Left cardiac atrium (tissue), 4 donors: Measurements from ENCODE around the gene TMPRSS3. TPM values are rescaled to one million over a fixed set of nuclear protein-coding genes. Genes with fewer than 3 reads are reported as not detected.

Experiments
- ATAC-seq, 2 donors: fragments of 200-7000 bp; cut with Tn5 transposase; one replicate each; pipeline ENCODE4 v1.9.1; 2020; ENCODE audit warnings: mild to moderate bottlenecking in 2 of 2, moderate library complexity in 2 of 2
- DNase-seq: peaks from one replicate; pipeline ENCODE4 v3.0.0-alpha.2; 2020
- intact Hi-C, 2 donors: fragments of 100-400 bp; cut with DNase I; formaldehyde crosslinking; loops; one replicate each; pipeline versions ENCODE4 v1.14.1 to v1.15.1; 2022 to 2023
- total RNA-seq, 2 donors: library from RNA; stranded (reverse); fragmentation: NEBNext Ultra II Directional; extraction: Animal tissue kit (Norgen Biotek cat#: 25700); gene quantifications; one replicate each; pipeline ENCODE4 v1.2.1, GENCODE V29; 2021
- donor health status: DM: no; HTN: yes; CAD: no.
- donor health status: DM: no; HTN: yes; CAD: no; lungs with severe emphysema.
- donor health status: DM: yes; HTN: yes; CAD: no.
- donor health status: Dilated cardiomyopathy.

The TMPRSS3 gene
- total RNA-seq, 2 donors from 2014 or later, result 0.18 to 0.27 TPM

DNA sequence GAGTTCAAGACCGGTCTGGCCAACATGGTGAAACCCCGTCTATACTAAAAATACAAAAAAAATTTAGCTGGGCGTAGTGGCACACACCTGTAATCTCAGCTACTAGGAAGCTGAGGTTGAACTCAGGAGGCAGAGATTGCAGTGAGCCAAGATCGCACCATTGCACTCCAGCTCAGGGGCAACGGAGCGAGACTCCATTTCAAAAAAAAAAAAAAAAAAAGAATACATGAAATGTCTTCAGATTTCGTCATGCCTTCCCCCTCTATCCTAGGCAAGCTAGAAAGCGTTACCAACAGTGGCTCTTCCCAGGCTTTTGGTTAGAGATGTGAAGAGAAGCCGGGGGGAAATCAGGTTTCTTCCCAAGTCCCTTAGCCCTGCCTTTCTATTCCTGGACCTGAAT is 33.2 kb downstream of the TMPRSS3 start:
- DNase-seq (no peak), ATAC-seq (no peak)
- intact Hi-C loops, result no loop called here

DNA sequence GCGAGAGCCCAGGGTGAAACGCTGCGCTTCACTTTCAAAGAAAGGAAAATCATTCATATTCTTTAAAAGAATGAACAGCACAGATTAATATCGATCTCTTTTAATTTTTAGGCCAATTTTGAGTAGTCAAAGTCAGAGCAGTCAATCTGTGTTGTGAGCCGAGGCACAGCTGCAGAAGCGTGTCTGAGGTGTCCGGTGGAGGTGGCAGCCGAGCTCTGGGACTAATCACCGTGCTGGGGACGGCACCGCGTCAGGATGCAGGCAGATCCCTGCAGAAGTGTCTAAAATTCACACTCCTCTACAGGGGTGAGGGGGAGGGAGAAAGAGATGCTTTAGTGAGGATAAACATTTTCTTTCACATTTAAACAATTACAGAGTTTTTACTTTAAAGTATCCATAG is 33.7 kb downstream of the TMPRSS3 start:
- ATAC-seq, result no peak
- intact Hi-C loops, result no loop called here
- no peak for DNase-seq

DNA sequence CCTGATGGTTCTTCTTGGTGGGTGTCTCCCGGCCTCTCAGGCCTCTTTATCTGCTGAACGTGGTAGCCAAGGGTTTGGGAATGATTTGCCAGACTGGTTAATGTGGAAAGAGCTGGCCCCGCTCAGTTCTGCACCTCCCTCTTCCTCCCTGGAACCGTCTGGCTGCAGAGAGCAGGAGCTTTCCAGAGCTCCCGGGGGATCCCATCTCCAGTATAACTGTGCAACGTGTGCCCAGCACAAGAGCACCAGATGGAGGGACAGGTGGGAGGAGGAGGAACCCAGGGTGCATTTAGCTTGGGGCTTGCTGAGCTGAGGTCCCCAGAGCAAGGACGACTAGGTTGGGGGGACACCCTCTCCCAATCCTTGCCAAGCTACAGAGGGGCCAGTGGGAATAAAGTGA is 34.6 kb downstream of the TMPRSS3 start:
- no peak for DNase-seq
- intact Hi-C loops, result no loop called here

DNA sequence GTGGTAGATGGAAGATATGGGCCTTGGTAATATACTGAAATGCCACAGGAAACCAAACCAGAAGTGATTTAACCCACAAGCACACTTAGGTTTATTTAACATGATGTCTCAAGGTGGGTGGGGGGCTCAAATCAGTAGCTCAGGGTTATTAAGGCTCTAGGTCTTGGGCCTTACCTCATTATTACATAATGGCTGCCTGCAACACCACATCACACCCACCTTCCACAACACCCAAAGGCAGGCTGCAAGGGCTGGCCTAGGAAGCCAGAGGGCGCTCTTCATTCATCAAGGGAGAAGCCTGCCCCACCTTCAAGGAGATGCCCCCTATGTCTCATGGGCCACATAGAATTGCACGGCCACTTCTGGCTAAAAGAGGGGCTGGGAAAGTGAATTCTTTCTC is 35.5 kb downstream of the TMPRSS3 start:
- ATAC-seq (no peak), DNase-seq (no peak)
- intact Hi-C loops, result no loop called here

More for the DNA sequence above, 34.6 kb downstream of the TMPRSS3 start:
- ATAC-seq, result no peak

DNA sequence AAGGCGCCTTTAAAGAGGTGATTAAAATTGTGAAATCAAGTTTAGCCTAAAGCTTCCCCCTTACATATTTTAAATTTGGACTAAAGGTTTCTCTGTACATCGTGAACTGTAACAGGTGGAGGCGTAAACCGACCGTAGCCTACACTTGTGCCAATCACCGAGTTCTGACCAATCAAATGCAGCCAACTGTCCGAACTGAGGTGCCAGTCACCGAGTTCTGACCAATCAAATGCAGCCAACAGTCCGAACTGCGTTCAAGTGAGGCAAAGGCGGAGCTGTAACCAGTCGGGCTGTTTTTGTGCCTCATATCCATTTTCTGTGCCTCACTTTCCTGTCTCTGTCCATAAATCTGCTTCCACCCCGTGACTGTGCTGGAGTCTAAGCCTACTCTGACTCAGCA is 36.9 kb downstream of the TMPRSS3 start:
- no peak for DNase-seq
- no peak for ATAC-seq
- intact Hi-C loops, result no loop called here

DNA sequence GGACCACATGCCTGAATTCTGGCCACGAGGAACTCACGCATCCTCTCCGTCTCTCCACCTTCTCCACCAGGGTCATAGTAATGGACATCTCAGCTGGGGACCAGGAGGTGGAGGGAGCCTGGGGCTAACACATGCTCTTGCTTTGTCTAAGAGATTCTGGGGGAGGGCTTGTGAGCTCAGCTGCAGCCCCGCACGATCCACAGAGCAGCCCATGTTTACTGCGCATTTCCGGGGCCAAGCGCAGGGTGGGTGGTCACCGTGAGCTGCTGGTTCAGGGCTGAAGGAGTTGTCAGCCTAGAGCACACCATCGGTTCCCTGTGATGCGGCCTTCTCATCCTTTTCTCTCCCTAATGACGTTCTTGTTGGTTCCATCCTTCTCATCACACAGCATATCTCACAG is 37.6 kb downstream of the TMPRSS3 start:
- intact Hi-C loops, result no loop called here

DNA sequence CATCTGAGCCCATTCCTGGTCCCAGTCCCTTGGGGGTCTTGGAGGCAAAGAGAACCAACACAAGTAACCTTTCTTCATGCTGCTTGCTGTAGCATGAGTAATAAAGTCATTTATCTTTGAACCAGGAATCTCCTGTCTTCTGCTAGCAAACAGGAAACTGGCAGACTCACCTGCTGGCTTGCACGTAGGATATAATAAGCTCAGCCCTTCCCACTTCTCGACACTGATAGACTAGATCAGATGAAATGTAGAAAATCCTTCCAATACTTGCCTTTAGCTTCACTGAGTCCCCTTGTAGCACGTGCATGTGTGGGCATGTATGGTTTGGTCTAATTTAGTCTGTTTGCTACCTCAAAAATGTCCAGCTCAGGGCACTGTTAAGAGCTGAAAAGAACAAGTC is 38.5 kb downstream of the TMPRSS3 start:
- DNase-seq (no peak), ATAC-seq (no peak)
- intact Hi-C loops, result no loop called here

More for the DNA sequence above, 37.6 kb downstream of the TMPRSS3 start:
- DNase-seq (no peak), ATAC-seq (no peak)

DNA sequence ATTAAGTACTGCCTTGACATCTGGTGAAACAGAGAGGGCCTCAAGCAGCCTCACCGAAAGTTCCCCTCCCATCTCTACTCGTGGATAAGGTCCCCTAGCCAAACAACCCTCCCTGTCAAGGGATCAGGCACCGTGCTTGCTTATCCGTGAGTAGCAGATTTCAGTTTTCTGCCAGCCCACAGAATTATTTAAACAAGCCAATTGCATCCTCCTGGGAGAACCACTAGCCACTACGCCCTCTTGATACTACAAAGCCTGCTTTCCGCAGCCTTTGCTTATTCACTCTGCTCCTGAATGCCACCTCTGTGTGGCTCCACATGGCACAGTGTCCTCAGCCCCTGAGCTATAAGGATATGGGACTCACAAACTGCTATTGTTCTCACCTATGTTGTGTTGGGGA is 39.2 kb downstream of the TMPRSS3 start:
- ATAC-seq (no peak), DNase-seq (no peak)
- intact Hi-C loops, result no loop called here

DNA sequence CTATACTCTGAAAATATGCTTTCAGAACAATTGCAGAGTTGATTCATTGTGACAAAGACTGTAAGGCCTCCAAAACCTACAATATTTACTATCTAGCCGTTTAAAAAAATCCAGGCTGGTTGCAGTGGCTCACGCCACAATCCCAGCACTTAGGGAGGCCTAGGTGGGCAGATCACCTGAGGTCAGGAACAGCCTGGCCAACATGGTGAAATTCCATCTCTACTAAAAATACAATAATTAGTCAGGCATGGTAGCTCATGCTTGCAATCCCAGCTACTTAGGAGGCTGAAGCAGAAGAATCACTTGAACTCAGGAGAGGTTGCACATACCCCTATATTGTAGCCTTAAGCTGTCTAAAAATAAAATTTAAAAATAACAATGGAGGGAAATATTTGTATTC is 39.8 kb downstream of the TMPRSS3 start:
- ATAC-seq (no peak), DNase-seq (no peak)
- intact Hi-C loops, result no loop called here

DNA sequence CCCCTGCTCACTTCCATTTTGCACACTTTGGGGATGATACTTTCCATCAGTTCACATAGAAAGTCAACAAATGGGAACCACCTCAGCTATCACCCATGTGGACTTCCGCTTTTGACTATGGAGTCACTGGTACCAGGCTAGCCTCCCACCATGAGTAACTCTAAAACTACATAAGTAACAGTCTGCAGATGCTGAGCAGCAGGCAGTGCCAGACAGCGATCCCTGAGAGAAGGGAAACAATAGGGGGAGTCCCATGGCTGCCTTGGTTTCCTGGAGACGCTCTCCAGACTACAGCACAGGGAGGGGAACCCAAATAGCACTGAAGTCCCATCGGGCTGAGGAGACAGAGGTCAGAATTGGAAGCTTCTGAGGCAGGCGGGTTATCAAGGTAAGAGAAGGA is 42.2 kb downstream of the TMPRSS3 start:
- intact Hi-C loops, result no loop called here
- ATAC-seq, result no peak
- no peak for DNase-seq

DNA sequence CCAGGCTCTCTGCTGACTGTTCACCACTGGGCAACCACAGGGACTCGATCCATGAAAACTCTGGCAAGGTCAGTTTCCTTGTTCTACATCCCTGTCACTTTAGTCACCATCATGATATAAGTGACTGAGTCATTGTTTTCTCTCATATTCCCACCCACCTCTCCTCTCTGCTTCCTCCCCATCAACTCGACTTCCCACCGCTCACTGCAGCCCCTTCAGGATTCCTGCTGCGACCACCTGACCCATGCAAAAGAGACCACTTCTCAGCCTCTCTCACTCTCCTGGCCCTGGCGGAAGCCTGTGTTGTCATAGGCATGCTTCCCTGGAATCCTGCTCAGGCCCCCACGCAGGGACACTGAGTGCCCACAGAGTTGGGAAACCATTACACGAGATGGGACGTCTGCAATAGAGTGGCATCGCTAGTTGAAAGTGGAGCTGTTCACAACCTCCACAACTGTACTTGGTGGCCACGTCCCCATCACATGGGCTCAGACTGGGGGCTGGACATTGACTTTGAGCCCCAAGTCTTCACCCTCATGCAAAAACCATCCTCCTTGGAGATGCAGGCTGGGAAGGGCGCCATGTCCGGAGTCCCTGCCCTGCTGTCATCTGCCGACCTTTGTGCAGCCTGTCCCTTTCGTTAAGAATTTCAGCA is 43.3 kb downstream of the TMPRSS3 start:
- ATAC-seq, result no peak
- DNase-seq, result no peak
- intact Hi-C loops, result no loop called here

DNA sequence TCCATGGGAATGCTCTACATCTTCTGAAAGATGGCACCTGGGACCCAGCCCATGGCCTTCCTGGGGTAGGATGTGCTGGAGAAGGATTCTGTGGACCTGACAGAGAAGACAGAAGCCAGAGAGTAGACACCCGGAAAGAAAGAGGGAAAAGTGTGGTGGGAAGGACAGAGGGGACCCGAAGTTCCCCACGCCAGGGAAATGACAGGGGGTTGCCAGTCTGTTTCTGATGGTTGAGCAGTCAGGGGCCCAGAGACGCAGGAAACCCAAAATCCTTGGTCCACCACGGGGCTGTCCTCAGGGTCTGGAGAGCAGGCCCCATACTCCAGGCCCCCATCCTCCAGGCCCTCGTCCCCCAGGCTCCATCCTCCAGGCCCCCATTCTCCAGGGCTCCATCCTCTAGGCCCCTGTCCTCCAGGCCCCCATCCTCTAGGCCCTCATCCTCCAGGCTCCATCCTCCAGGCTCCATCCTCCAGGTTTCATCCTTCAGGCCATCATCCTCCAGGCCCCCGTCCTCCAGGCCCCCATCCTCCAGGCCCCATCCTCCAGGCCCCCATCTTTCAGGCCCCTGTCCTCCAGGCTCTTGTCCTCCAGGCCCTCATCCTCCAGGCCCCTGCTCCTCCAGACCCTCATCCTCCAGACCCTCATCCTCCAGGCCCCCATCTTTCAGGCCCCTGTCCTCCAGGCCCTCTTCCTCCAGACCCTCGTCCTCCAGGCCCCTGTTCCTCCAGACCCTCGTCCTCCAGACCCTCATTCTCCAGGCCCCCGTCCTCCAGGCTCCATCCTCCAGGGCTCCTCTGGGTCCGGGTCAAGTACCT is 44.0 kb downstream of the TMPRSS3 start:
- intact Hi-C loops, result no loop called here
- ATAC-seq (no peak), DNase-seq (no peak)

DNA sequence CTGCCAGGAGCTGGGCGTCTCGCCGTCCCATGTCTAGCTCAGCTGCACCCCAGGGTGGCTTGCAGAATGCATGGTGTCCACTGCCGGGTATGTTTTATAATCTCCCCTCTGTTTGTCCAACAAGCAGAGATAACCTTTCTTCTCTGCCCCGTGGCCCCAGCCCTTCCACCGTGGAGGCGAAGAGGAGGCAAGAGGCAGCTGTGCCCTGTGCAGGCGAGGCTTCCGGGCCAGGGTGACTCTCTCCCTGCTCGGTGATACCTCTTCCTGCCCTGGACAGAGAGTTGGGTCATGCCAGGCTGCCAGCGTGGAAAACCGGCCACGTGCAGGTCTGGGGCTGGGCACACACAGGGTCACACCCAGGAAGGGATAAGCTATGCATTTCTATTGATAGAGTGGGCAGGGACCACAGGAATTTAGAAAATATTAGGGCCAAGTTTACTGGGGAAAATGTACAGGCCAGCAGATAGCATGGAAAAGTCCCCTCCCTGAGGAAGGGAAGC is 44.9 kb downstream of the TMPRSS3 start, which contains the start of gene TFF2:
Gene TFF2 (minus strand): TSS at position 68 of the 500 bp plus-strand sequence. CDS start 37 bp downstream, at position 31.
- ATAC-seq, result no peak
- intact Hi-C loops, result no loop called here
- DNase-seq, result no peak

DNA sequence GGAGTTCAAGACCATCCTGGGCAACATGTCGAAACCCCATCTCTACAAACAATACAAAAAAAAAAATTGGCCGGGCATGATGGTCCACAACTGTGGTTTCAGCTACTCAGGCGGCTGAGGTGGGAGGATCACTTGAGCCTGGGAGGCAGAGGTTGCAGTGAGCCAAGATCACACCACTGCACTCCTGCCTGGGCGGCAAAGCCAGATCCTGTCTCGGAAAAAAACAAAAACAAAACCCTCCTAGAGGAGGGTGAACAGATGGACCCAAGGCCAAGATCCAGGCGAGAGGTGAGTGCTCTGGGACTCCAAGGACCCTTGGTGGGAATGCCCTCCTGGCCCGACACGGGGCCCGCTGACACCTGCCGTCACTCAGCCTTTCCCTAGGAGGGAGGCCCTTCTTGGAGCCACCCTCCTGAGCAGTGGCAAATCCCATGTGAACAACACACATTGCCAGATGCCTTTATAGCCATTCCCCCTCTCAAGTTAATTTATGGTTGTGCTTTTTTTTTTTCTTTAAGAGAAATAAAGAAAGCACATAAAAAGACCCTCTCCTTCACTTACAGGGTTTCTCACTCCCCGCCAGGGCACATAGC is 45.4 kb downstream of the TMPRSS3 start:
- intact Hi-C loops, result no loop called here
- ATAC-seq (no peak), DNase-seq (no peak)

DNA sequence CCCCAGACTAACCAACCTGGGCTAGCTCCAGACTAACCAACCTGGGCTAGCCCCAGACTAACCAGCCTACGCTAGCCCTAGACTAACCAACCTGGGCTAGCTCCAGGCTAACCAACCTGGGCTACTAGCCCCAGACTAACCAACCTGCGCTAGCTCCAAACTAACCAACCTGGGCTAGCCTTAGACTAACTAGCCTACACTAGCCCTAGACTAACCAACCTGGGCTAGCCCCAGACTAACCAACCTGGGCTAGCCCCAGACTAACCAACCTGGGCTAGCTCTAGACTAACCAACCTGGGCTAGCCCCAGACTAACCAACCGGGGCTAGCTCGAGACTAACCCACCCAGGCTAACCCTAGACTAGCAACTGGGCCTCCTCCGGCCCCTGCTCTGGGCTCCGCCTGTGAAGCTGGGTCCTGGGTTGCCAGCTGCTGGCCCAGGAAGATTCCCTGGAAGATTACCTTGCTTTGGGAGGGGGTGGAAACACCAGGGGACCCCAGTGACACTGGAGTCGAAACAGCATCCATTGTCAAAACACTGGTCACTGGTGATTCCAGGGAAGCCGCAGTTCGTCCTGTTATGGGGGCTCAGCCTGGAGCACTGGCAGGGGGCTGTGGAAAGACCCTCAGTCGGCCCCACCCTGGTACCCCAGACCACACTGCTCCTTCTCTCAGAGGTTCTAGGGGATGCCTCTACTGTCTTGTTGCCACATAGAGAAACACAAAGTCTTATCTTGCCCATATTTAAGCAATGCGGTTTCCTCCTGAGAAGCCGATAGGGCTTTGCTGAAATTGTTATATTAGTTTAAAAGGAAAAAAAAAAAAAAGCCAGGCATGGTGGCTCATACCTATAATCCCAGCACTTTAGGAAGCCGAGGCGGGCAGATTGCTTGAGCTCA is 46.2 kb downstream of the TMPRSS3 start:
- DNase-seq (no peak), ATAC-seq (no peak)
- intact Hi-C loops, result no loop called here

DNA sequence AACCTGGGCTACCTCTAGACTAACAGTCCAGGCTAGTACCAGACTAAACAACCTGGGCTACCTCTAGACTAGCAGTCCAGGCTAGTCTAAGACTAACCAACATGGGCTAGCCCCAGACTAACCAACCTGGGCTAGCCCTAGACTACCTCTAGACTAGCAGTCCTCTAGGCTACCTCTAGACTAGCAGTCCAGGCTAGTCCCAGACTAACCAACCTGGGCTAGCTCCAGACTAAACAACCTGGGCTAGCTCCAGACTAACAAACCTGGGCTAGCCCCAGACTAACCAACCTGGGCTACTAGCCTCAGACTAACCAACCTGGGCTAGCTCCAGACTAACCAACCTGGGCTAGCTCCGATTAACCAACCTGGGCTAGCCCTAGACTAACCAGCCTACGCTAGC is 47.1 kb downstream of the TMPRSS3 start:
- DNase-seq (no peak), ATAC-seq (no peak)
- intact Hi-C loops, result no loop called here

DNA sequence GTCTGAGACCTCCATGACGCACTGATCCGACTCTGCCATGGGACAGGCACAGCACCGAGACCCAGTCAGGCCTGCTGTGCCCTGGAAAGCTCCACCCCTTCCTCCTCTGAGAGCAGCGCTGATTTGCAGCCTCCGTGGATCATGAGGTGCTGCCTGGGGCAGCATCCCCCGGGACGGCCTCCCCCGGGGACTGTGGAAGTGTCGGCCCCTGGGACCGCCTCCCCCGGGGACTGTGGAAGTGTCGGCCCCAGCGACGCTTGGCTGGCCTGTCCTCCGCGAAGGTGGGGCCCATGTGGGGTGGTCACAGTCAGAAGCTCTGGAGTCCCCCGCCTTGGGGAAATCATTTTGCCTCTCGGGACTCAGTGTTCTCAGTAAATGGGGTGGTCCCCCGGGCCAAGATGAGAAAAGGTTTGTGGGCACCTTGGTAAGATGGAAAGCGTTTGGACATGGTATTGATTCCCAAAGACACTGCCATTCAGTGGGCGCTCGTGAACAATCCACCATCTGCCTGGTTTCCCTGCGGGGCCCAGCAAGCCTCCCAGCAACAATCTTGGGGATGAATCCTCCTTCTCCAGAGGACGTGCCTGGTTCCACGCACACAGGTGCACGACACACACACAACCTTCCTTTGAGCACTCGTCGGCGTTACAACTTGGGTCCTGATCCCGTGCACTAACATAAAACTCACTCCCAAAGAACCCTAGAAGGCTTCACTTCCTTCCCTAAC is 48.1 kb downstream of the TMPRSS3 start:
- intact Hi-C loops, result no loop called here
- ATAC-seq, result no peak
- DNase-seq, result no peak

DNA sequence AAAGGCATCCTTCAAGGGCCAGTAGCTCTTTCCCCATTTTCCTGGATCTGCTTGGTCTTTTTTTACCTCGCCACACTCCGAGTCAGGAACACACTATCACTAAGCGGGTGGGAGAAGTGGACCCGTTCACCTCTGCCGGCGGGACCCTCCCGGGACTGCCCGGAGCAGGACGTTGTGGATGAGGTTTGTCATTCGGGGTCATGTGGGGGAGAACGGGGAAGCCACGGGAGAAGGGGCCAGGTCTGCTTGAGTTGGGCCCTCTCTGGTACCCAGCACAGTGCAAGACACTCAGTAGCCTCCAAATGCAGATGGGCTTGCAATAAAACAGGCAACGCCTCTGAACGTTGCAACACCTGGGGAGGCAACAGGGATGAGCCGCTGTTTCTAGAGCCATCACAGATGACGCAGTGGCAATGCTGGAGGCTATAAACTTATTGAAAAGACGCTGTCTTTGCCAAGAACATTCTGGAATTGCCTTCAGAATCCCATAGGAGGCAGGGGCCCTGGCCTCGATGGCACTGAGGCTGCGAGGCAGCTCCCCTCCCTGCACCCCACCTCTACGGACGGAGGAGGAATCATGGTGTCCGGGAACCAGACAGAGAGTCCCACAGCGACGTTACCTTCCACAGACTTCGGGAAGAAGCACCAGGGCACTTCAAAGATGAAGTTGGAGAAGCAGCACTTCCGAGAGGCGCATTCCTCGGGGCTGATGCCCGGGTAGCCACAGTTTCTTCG is 48.8 kb downstream of the TMPRSS3 start:
- DNase-seq (no peak), ATAC-seq (no peak)
- intact Hi-C loops, result no loop called here
